Heart left ventricle (tissue), 16 donors: ENCODE results near the gene IQCN. TPM values are rescaled to one million over a fixed set of nuclear protein-coding genes. Genes with fewer than 3 reads are reported as not detected.

Experiments used
- ATAC-seq, 4 donors: fragments of 200-7000 bp; cut with Tn5 transposase; one replicate each; pipeline ENCODE4 v1.9.1; 2020 to 2022; ENCODE audit warnings: moderate library complexity in 4 of 4, mild to moderate bottlenecking in 3 of 4, moderate number of reproducible peaks in 1 of 4
- DNase-seq, 5 donors: peaks; one replicate each; pipeline ENCODE4 v3.0.0-alpha.2; 2020
- H3K27ac ChIP-seq, 12 donors: fragments of 200-600 bp; sonication (generic) in 4 of 12; one replicate each; pipeline versions ENCODE4 v1.5.0 to v1.8.0; 2016 to 2022; ENCODE audit warnings: mild to moderate bottlenecking in 2 of 12
- H3K27me3 ChIP-seq, 9 donors: fragments of 200-600 bp; sonication (generic) in 2 of 9; one replicate each; pipeline versions ENCODE4 v1.5.1 to v1.8.0; 2016 to 2022; ENCODE audit warnings: mild to moderate bottlenecking in 3 of 9
- H3K36me3 ChIP-seq, 9 donors: fragments of 200-600 bp; sonication (generic) in 2 of 9; one replicate each; pipeline versions ENCODE4 v1.5.0 to v1.8.0; 2018 to 2022; ENCODE audit warnings: mild to moderate bottlenecking in 2 of 9
- H3K4me1 ChIP-seq, 12 donors: fragments of 200-600 bp; sonication (generic) in 4 of 12; one replicate each; pipeline versions ENCODE4 v1.5.0 to v1.8.0; 2016 to 2022; ENCODE audit warnings: mild to moderate bottlenecking in 3 of 12
- H3K4me3 ChIP-seq, 12 donors: fragments of 200-600 bp; sonication (generic) in 4 of 12; one replicate each; pipeline versions ENCODE4 v1.5.0 to v1.8.0; 2017 to 2022; ENCODE audit warnings: mild to moderate bottlenecking in 9 of 12, moderate library complexity in 4 of 12
- H3K9me3 ChIP-seq, 12 donors: fragments of 200-600 bp; sonication (generic) in 4 of 12; one replicate each; pipeline versions ENCODE4 v1.5.0 to v1.8.0; 2016 to 2022; ENCODE audit warnings: mild to moderate bottlenecking in 1 of 12
- CTCF ChIP-seq, 12 donors: fragments of 200-600 bp; sonication (generic) in 4 of 12; IDR thresholded peaks; one replicate each; pipeline versions ENCODE4 v1.5.0 to v1.8.0; 2018 to 2022; ENCODE audit warnings: antibody characterized with exemption in 12 of 12, mild to moderate bottlenecking in 5 of 12
- POLR2A ChIP-seq, 2 donors: fragments of 450-650 bp; IDR thresholded peaks; one replicate each; pipeline ENCODE4 v1.6.1; 2017; ENCODE audit warnings: antibody characterized with exemption in 2 of 2, mild to moderate bottlenecking in 2 of 2, moderate library complexity in 2 of 2
- WGBS, 4 donors: extraction: QIAGEN DNeasy Blood & Tissue Kit in 2 of 4; methylation state at CpG; one replicate each; pipeline versions ENCODE4 v1.1.5 to v1.1.7; 2013 to 2018; 5-methylcytosine and 5-hydroxymethylcytosine counted together
- intact Hi-C, 10 donors: fragments of 100-400 bp; cut with DNase I; formaldehyde crosslinking; loops; one replicate each; pipeline versions ENCODE4 v1.11.1 to v1.14.2; 2022
- polyA plus RNA-seq, 2 donors: library from polyadenylated mRNA; stranded (reverse); fragments of 200-250 nt; gene quantifications; one replicate each; pipeline ENCODE4 v1.2.3, GENCODE V29; 2013
- total RNA-seq, 9 donors: library from RNA; depleted of rRNA in 2 of 9; stranded (reverse); fragments of >200 nt in 2 of 9; fragmentation: NEBNext Ultra II Directional in 3 of 9; extraction: Animal tissue kit (Norgen Biotek cat#: 25700) in 3 of 9; gene quantifications; one replicate each; pipeline versions ENCODE4 v1.1.0 to v1.2.4, GENCODE V29; 2016 to 2023
- donor health status: ischemic (EF 13 %, LVEDD 7.1; RV severe dilation, severe dysfunction).
- donor health status: healthy with polysubstance abuse.
- donor health status: DM: no; HTN: yes; CAD: no.
- donor health status: DM: no; HTN: no; CAD: no.
- donor health status: ischemic (EF 25% LVEDD 6.9; RV normal size, moderate dysfunction).
- donor health status: ischemic (EF 25% LVEDD 5.7; RV mildly dilated, moderate dysfunction).
- donor health status: healthy.
- donor health status: DM: yes; HTN: yes; CAD: no.
- donor health status: ischemic (EF 35%, LVEDD 5.7; RV mildly dilated, moderate dysfunction).
- donor health status: nonischemic (EF 11% LVEDD 7.7; RV severe dilation, severe dysfunction).
- donor health status: DM: yes; HTN: yes; CAD: no.
- donor health status: PGD.
- donor health status: ischemic (EF 29% LVEDD 5.4; RV normal size, mild dysfunction).
- donor health status: nonischemic (EF 23%, LVEDD 6.1; RV moderate dilation, normal function).

Gene IQCN
- total and polyA plus RNA-seq, 11 donors = 0.24 to 2.8 (median 0.75) TPM

GRCh38 chr19:18282021-18282787 is 8.0 kb upstream of the IQCN start:
- TF ChIP-seq POLR2A (IDR thresholded peaks at IDR 0.05) (peak in 1 of 2 donors; percentile 34), CTCF (IDR thresholded peaks at IDR 0.05) (peak in 5 of 12 donors; percentile 15 to 48 (median 34))
- intact Hi-C loops = loop anchor here in 3 of 10 donors (1.0 to 10.0 kb wide), 3 partner anchors 9 to 133 kb away; partner anchors contain the start of gene SSBP4 (in 1 of the 3)
- H3K36me3 ChIP-seq = peaks cover 3 to 21% (median 13%) of the 10 kb centered on the region in 9 donors
- peak overlapping the region; percentile 99 to 100 (median 99) for H3K27ac ChIP-seq
- DNase-seq = peak in 1 of 5 donors; percentile 78
- peak; percentile 3 to 73 (median 6) for ATAC-seq
- peaks cover 10 to 46% (median 36%) of the 10 kb centered on the region in 12 donors for H3K4me1 ChIP-seq
- H3K4me3 ChIP-seq = peak overlapping the region; percentile 36 to 100 (median 62)
- WGBS, 4 donors = 0 to 2% (median 1%) methylated on average over 10 to 27 of the region's 27 CpGs
- no peaks in the 10 kb centered on the region for H3K27me3 ChIP-seq
- H3K9me3 ChIP-seq = no peaks in the 10 kb centered on the region

GRCh38 chr19:18281082-18282020 is 7.1 kb upstream of the IQCN start, which contains the start of gene JUND:
Gene JUND (minus strand): TSS chr19:18281622. CDS start chr19:18281484, 138 bp downstream.
- H3K9me3 ChIP-seq = no peaks in the 10 kb centered on the region
- peak within 1 kb of the TSS; percentile 63 to 100 (median 92) for H3K4me3 ChIP-seq
- H3K27me3 ChIP-seq = no peaks in the 10 kb centered on the region
- ATAC-seq (peak; percentile 68 to 88 (median 79)), DNase-seq (peak; percentile 99)
- TF ChIP-seq POLR2A (IDR thresholded peaks at IDR 0.05) (peak; percentile 90 to 98), CTCF (IDR thresholded peaks at IDR 0.05) (peak in 2 of 12 donors; percentile 21 to 22)
- peaks cover 10 to 52% (median 38%) of the 10 kb centered on the region in 12 donors for H3K4me1 ChIP-seq
- intact Hi-C loops = loop anchor here in 8 of 10 donors (1.0 to 10.0 kb wide), 8 partner anchors 10 to 136 kb away; partner anchors contain the start of genes LSM4 (in 1 of the 8), RAB3A (in 1 of the 8) and SSBP4 (in 1 of the 8)
- WGBS, 4 donors = 0 to 1% (median 1%) methylated on average over 62 to 138 of the region's 138 CpGs; no CpG with 5 or more reads in 1 of the 4 donors
- peaks cover 3 to 29% (median 14%) of the 10 kb centered on the region in 9 donors for H3K36me3 ChIP-seq
- peak within 1 kb of the TSS; percentile 99 to 100 (median 100) for H3K27ac ChIP-seq

GRCh38 chr19:18280247-18281081 is 6.2 kb upstream of the IQCN start:
- H3K27ac ChIP-seq = peak overlapping the region; percentile 95 to 100 (median 100)
- H3K9me3 ChIP-seq = no peaks in the 10 kb centered on the region
- H3K36me3 ChIP-seq = peaks cover 3 to 34% (median 14%) of the 10 kb centered on the region in 9 donors
- ATAC-seq (peak in 3 of 4 donors; percentile 12 to 41 (median 37)), DNase-seq (peak; percentile 79 to 93 (median 82))
- 0 to 1% (median 0%) methylated on average over 19 to 111 of the region's 111 CpGs for WGBS, 4 donors
- peaks cover 13 to 60% (median 44%) of the 10 kb centered on the region in 12 donors for H3K4me1 ChIP-seq
- H3K27me3 ChIP-seq = no peaks in the 10 kb centered on the region
- intact Hi-C loops = loop anchor here in 8 of 10 donors (1.0 to 10.0 kb wide), 7 partner anchors 12 to 137 kb away; partner anchors contain the start of genes LSM4 (in 1 of the 8), RAB3A (in 1 of the 8) and SSBP4 (in 1 of the 8)
- H3K4me3 ChIP-seq = peak overlapping the region; percentile 63 to 100 (median 92)
- TF ChIP-seq POLR2A (IDR thresholded peaks at IDR 0.05) = peak; percentile 45 to 88
- peak in 1 of 12 donors; percentile 12 for TF ChIP-seq CTCF (IDR thresholded peaks at IDR 0.05)
